Thoracic aorta (tissue), 2 donors: ENCODE measurements around the gene ZNF580. TPM values are rescaled to one million over a fixed set of nuclear protein-coding genes. Genes with fewer than 3 reads are reported as not detected.

Source experiments
- ATAC-seq: fragments of 150-250 bp; one replicate; pipeline ENCODE4 v1.8.0; 2017; ENCODE audit warnings: low read depth; ENCODE audit not compliant: insufficient number of reproducible peaks, low FRiP score
- DNase-seq: peaks from one replicate; pipeline ENCODE4 v3.0.0-alpha.2; 2020; ENCODE audit warnings: low spot score
- H3K27ac ChIP-seq, 2 donors: fragments of 200-600 bp; sonication (generic); 1 replicate in 1 of 2; 2 replicates in 1 of 2; pipeline ENCODE4 v1.5.1; 2016; ENCODE audit warnings: mild to moderate bottlenecking in 2 of 2, moderate library complexity in 2 of 2
- H3K27me3 ChIP-seq: fragments of 200-600 bp; sonication (generic); replicated peaks from 2 replicates; pipeline ENCODE4 v1.6.0; 2016; ENCODE audit warnings: mild to moderate bottlenecking; ENCODE audit not compliant: insufficient read depth
- H3K36me3 ChIP-seq: fragments of 200-600 bp; sonication (generic); one replicate; pipeline ENCODE4 v1.5.1; 2016
- H3K4me1 ChIP-seq, 2 donors: fragments of 200-600 bp; sonication (generic); 1 replicate in 1 of 2; 2 replicates in 1 of 2; pipeline versions ENCODE4 v1.5.1 to v1.6.0; 2016; ENCODE audit warnings: low read depth in 2 of 2, mild to moderate bottlenecking in 1 of 2; ENCODE audit not compliant: control insufficient read depth in 1 of 2
- H3K4me3 ChIP-seq: fragments of 200-600 bp; sonication (generic); 2 replicates; pipeline ENCODE4 v1.5.1; 2016; ENCODE audit warnings: mild to moderate bottlenecking
- H3K9me3 ChIP-seq: fragments of 200-600 bp; sonication (generic); 2 replicates; pipeline ENCODE4 v1.5.1; 2016
- total RNA-seq, 2 donors: library from RNA; depleted of rRNA; stranded (reverse); fragments of >200 nt; gene quantifications; one replicate each; pipeline versions ENCODE4 v1.1.0 to v1.2.3, GENCODE V29; 2016
- TF ChIP-seq, protein P1 (sequence below): fragments of 200-600 bp; sonication (generic); IDR thresholded peaks from one replicate; pipeline ENCODE4 v1.5.1; 2019; ENCODE audit warnings: antibody characterized with exemption

The ZNF580 gene, protein sequence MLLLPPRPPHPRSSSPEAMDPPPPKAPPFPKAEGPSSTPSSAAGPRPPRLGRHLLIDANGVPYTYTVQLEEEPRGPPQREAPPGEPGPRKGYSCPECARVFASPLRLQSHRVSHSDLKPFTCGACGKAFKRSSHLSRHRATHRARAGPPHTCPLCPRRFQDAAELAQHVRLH
- total RNA-seq = 10 to 100 TPM; 46.0 to 65.5 TPM

DNA sequence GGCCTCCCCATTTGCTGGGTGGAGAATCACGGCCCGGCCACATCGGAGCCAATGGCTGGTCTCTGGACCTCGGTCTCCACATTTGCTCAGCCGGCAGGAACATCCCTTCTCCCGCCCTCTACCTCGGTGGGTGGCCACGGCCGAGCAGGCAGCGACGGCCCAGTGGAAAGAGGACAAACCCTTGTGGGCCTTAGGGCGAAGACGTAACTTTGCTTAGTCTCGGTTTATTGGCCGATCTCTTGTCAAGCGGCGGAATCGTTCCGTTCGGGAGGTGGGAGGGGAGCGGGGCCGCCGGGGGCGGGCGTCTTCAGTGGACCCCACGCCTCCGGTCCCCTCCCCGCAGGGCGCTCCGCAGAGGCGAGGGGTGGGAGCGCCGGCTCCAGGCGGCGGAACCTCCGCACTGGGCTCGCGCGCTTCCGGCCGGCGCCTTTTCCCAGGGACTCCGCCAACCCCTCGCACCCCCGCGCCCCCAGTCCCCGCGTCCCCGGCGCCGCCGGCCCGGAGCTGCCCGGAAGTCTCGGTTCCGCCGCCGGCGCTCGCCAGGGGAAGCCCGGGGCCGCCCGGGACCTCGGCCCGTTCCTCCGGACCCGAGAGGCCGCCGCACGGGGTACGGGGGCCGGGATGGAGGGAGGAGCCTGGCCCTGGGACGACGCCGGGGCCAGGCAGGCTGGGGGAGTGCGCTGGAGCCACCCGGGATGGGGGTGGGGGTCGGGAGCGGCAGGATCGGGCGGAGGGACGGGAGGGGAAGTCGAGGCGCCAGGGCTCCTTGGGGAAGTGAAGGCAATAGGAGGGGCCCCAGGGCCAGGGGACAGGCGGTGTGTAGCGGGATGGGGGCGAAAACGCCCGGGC is at the start of gene ZNF580:
Gene ZNF580, plus strand, starts transcription at position 426 of the 849 bp plus-strand sequence. CDS start 1,507 bp downstream, outside the sequence.
- Histone ChIP-seq H3K9me3 (no peaks in the 10 kb centered on the region), H3K27me3 (no peaks in the 10 kb centered on the region), H3K4me3 (peak within 1 kb of the TSS; percentile 96), H3K4me1 (peaks cover 62 to 69% of the 10 kb centered on the region in 2 donors), H3K36me3 (peaks cover 10% of the 10 kb centered on the region), H3K27ac (peak within 1 kb of the TSS; percentile 89 to 92)
- ATAC-seq (peak; percentile 25), DNase-seq (no peak)
- TF ChIP-seq, protein P1, sequence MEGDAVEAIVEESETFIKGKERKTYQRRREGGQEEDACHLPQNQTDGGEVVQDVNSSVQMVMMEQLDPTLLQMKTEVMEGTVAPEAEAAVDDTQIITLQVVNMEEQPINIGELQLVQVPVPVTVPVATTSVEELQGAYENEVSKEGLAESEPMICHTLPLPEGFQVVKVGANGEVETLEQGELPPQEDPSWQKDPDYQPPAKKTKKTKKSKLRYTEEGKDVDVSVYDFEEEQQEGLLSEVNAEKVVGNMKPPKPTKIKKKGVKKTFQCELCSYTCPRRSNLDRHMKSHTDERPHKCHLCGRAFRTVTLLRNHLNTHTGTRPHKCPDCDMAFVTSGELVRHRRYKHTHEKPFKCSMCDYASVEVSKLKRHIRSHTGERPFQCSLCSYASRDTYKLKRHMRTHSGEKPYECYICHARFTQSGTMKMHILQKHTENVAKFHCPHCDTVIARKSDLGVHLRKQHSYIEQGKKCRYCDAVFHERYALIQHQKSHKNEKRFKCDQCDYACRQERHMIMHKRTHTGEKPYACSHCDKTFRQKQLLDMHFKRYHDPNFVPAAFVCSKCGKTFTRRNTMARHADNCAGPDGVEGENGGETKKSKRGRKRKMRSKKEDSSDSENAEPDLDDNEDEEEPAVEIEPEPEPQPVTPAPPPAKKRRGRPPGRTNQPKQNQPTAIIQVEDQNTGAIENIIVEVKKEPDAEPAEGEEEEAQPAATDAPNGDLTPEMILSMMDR = no peak

DNA sequence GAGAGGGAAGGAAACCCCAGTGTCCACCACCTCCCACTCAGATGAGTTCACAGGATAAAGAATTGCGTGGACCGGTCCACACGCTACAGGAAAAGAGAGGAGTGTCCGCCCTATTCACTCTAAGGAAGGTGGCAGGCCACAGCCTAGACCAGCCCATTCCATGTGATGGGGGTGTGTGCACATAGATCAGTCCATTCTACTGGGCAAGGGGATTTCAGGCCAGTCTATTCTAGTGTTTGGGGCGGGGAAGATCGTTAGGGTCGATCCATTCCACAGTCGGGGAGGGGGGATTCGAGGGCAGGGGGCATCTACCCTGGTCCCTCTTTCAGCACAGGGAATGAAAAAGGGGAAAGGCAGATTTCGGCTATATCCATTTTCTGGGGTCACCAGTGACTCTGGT is 49.2 kb upstream of the ZNF580 start:
- H3K4me3 ChIP-seq = no peak overlapping the region
- no peaks in the 10 kb centered on the region for H3K9me3 ChIP-seq
- H3K27me3 ChIP-seq = no peaks in the 10 kb centered on the region
- ATAC-seq = no peak
- H3K36me3 ChIP-seq = peaks cover 3% of the 10 kb centered on the region
- peaks cover 4 to 9% of the 10 kb centered on the region in 2 donors for H3K4me1 ChIP-seq
- no peak for DNase-seq
- H3K27ac ChIP-seq = no peak overlapping the region
- TF ChIP-seq, protein P1 = no peak

DNA sequence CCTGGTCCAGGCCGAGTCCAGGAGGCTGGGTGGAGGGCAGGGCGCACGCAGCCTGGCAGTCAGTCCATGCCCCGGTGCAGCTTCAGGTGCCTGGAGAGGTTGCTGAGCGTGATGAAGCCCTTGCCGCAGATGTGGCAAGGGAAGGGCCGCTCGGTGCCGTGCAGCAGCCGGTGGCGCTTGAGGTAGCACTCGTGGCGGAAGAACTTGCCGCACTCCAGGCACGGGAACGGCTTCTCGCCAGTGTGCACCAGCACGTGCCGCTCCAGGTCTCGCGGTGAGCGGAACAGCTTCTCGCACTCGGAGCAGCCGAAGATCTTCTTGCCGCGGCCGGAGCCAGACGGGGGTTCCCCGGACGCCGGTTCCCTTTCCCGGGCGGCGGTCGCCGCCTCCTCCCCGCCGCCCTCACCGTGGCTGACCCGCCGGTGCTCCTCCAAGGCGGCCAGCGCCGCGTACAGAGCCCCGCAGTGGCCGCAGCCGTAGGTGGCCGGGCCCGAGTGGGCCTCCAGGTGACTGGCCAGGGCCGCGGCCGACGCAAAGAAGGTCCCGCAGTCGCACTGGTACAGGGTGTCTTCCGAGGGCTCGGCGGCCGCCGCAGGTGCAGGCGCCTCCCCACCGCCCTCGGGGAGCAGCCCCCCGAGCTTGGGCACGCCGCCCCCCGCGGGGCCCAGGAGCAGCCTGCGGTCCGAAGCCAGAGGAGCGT is 48.3 kb upstream of the ZNF580 start:
- Histone ChIP-seq H3K9me3 (no peaks in the 10 kb centered on the region), H3K27me3 (no peaks in the 10 kb centered on the region), H3K36me3 (peaks cover 12% of the 10 kb centered on the region), H3K4me1 (no peaks in the 10 kb centered on the region), H3K4me3 (no peak overlapping the region), H3K27ac (no peak overlapping the region)
- TF ChIP-seq, protein P1 = no peak
- DNase-seq (no peak), ATAC-seq (no peak)

DNA sequence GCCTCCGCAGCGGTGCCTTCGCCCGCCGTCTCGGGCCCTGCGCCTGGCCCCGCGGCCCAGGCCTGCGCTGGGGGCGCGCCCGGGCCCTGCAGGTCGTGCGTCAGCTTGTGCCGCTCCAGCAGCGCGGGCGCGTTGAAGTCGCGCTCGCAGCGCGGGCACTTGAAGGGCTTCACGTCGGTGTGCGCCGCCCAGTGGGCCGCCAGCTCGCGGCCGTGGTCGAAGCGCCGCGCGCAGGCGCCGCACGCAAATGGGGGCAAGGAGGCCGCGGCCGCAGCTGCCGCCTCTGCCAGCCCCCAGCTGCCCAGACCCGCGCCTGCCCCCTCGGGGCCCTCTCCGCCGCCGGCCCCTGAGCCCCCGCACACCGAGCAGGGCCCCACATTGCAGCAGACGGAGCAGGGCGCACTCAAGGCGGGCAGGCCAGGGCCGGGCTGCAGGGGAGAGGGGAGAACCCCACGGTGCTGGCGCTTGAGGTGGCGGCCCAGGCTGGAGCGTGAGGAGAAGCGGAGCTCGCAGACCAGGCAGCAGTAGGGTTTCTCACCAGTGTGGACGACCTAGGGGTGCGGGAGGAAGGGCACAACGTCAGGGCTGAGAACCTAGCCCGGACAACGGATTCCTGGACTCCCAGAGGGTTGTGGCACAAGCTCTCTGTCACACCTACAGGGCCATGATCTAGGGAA is 47.6 kb upstream of the ZNF580 start:
- Histone ChIP-seq H3K9me3 (no peaks in the 10 kb centered on the region), H3K4me1 (peaks cover 0 to under 1% of the 10 kb centered on the region in 2 donors), H3K4me3 (no peak overlapping the region), H3K36me3 (peaks cover 12% of the 10 kb centered on the region), H3K27ac (no peak overlapping the region), H3K27me3 (no peaks in the 10 kb centered on the region)
- DNase-seq = no peak
- TF ChIP-seq, protein P1 = no peak
- ATAC-seq = no peak
